GM20000 (cell line): ENCODE data around the gene NAB2.

Experiments
- DNase-seq: peaks from one replicate; pipeline ENCODE4 v3.0.0; 2012; ENCODE audit warnings: low spot score
- CTCF ChIP-seq: IDR thresholded peaks from 2 replicates; pipeline ENCODE4 v1.5.1; 2012; ENCODE audit warnings: mild to moderate bottlenecking, control low read depth; ENCODE audit errors: extremely low read depth, missing control alignments

The NAB2 gene

GRCh38 chr12:57103856-57104255 lies 14.9 kb downstream of the NAB2 start:
- DNase-seq = no peak
- TF ChIP-seq CTCF = no peak

GRCh38 chr12:57104292-57104910 lies 15.5 kb downstream of the NAB2 start:
- no peak for TF ChIP-seq CTCF
- no peak for DNase-seq

GRCh38 chr12:57105011-57105753 lies 16.3 kb downstream of the NAB2 start:
- no peak for TF ChIP-seq CTCF
- no peak for DNase-seq

GRCh38 chr12:57106021-57106708 lies 17.3 kb downstream of the NAB2 start:
- no peak for DNase-seq
- TF ChIP-seq CTCF = no peak

GRCh38 chr12:57107456-57108155 lies 18.7 kb downstream of the NAB2 start:
- DNase-seq = no peak
- TF ChIP-seq CTCF = no peak

- no peak for TF ChIP-seq CTCF
- DNase-seq = no peak
Measured at GRCh38 chr12:57109207-57110103, 20.5 kb downstream of the NAB2 start.
